ENCODE measurements around the gene SCAMP3. TPM values are rescaled to one million over a fixed set of nuclear protein-coding genes. Genes with fewer than 3 reads are reported as not detected.

The SCAMP3 gene
- total and polyA plus RNA-seq, 2 of the 4 experiments (the other 2 are of a cell fraction): 30.5 to 118 TPM

DNA sequence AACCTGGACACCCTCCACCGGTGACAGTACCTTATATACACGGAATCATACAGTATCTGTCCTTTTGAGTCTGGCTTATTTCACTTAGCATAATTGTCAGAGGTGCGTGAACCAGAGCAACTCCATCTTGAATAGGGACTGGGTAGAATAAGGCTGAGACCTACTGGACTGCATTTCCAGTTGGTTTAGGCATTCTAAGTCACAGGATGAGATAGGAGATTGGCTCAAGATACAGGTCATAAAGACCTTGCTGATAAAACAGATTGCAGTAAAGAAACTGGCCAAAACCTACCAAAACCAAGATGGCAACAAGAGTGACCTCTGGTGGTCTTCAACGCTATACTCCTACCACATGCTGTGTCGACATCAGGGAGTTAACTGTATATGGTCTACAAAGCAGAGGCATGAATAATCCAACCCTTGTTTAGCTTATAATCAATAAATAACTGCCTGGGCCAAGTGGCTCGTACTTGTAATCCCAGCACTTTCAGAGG, 45.1 kb upstream of the SCAMP3 start (continued):
- TF ChIP-seq SMC3 (IDR thresholded peaks at IDR 0.05; ENCODE audit: low read depth, low read length) (peak; percentile 27; the same call in 1 of the 2 replicates), MXI1 (IDR thresholded peaks at IDR 0.05; ENCODE audit: borderline replicate concordance, low read depth, low read length) (no peak), CEBPB (IDR thresholded peaks at IDR 0.05; ENCODE audit: low read depth, low read length) (peak; percentile 59; the same call in 1 of the 2 replicates)

DNA sequence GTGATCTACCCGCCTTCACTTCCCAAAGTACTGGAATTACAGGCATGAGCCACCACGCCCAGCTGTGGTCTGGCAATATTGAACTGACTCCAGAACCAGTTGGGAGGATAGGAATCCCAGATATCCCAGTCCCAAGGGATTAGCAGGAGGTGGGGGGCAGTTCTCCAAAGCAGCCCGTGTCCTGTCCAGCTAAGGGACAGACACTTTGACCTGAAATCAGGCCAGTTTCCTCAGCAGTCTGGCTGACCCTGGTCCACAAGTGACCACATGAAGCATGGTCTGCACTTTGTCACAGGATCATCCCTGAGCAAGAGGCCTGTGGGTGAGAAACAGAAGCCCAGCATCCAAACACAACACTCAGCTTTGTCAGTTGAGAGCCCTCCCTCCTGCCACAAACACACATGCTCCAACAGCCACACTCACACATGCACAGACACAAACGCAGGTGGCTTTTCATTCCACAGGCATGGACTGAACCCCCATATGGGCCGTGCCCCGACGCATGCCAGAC, 43.8 kb upstream of the SCAMP3 start:
- H3K4me3 ChIP-seq (ENCODE audit: insufficient read depth, low read depth, low read length): no peak overlapping the region
- POLR2A ChIA-PET (ENCODE audit: unreplicated experiment): no interaction called here
- no peak overlapping the region for H3K4me2 ChIP-seq (ENCODE audit: low read depth, low read length)
- no peak for DNase-seq
- H3K36me3 ChIP-seq (ENCODE audit: control insufficient read depth, insufficient read depth, low read length): no peaks in the 10 kb centered on the region
- no peak overlapping the region for H2BK120ac ChIP-seq (ENCODE audit: low read depth, low read length)
- peaks cover 7% of the 10 kb centered on the region; the same call in 1 of the 2 replicates for H3K9me1 ChIP-seq (ENCODE audit: insufficient read depth, low read length)
- H3K27ac ChIP-seq (ENCODE audit: insufficient read depth, low read length): no peak overlapping the region
- intact Hi-C loops (cut with micrococcal nuclease): loop anchor here (5.0 kb wide), 1 partner anchor 44 kb away; the partner anchor contains the start of gene SCAMP3
- CTCF ChIA-PET: no interaction called here
- no peak overlapping the region for H2BK20ac ChIP-seq (ENCODE audit: low read depth, low read length)
- no peak overlapping the region for H4K5ac ChIP-seq (ENCODE audit: low read depth, low read length)
- ATAC-seq (ENCODE audit: low read depth): no peak
- no peak overlapping the region for H3K18ac ChIP-seq (ENCODE audit: low read depth, low read length)
- no peak overlapping the region for H4K8ac ChIP-seq (ENCODE audit: low read depth in 2 of 2, low read length in 2 of 2)
- H2BK15ac ChIP-seq (ENCODE audit: low read depth, low read length): no peak overlapping the region
- H3K14ac ChIP-seq (replicated peaks; ENCODE audit: low read depth, low read length): no peak overlapping the region
- in situ Hi-C loops (cut with MboI; ENCODE audit: low sequenced_read_pairs): no loop called here
- peak overlapping the region; percentile 42 for H2AK9ac ChIP-seq (replicated peaks; ENCODE audit: low read depth, low read length, poor library complexity)
- peaks cover 4 to 20% of the 10 kb centered on the region in 2 experiments; a peak in 3 of 4 replicates for H3K79me1 ChIP-seq (ENCODE audit: low read depth in 1 of 2, low read length in 2 of 2)
- no peak overlapping the region for H2AK5ac ChIP-seq (ENCODE audit: low read depth, low read length)
- no peaks in the 10 kb centered on the region for H4K20me1 ChIP-seq (ENCODE audit: insufficient read depth, low read length)
- BruUV-seq (replicated peaks): no TSS peak
- H3K27me3 ChIP-seq (ENCODE audit: control insufficient read depth, insufficient read depth, low read length): peaks cover 2% of the 10 kb centered on the region; the same call in 1 of the 2 replicates
- H2BK5ac ChIP-seq (ENCODE audit: low read depth, low read length, poor library complexity, severe bottlenecking): no peak overlapping the region
- 20% methylated on average over 1 of the region's 7 CpGs; no CpG with 5 or more reads in 1 of the 2 experiments for WGBS, 2 experiments (ENCODE audit: extremely low coverage in 2 of 2, insufficient read length in 1 of 2)
- dilution Hi-C loops (cut with HindIII; ENCODE audit: low sequenced_read_pairs, unreplicated experiment): no loop called here
- H3K9me3 ChIP-seq (ENCODE audit: control insufficient read depth, insufficient read depth, low read length): no peaks in the 10 kb centered on the region
- peak overlapping the region; percentile 72 for H2AFZ ChIP-seq (replicated peaks; ENCODE audit: low read length, poor library complexity)
- no peak overlapping the region for H3K56ac ChIP-seq (ENCODE audit: extremely low read depth, insufficient read depth, low read length)
- peaks cover 4% of the 10 kb centered on the region for H3K4me1 ChIP-seq (ENCODE audit: control insufficient read depth, insufficient read depth, low read length)
- no peak overlapping the region for H4K91ac ChIP-seq (ENCODE audit: insufficient read depth, low read depth, low read length)
- H3K4ac ChIP-seq (ENCODE audit: low read depth, low read length): peak overlapping the region; percentile 51; the same call in 1 of the 2 replicates
- no peak overlapping the region; the same call in 1 of the 2 replicates for H3K23ac ChIP-seq (ENCODE audit: low read depth, low read length)
- H3K9ac ChIP-seq (ENCODE audit: low read depth, low read length): no peak overlapping the region
- TF ChIP-seq FOS (IDR thresholded peaks at IDR 0.05; ENCODE audit: low read depth, low read length) (no peak), POLR2A (IDR thresholded peaks at IDR 0.05; ENCODE audit: low read depth, low read length) (no peak), RCOR1 (IDR thresholded peaks at IDR 0.05; ENCODE audit: insufficient replicate concordance, low read length) (no peak), SMC3 (IDR thresholded peaks at IDR 0.05; ENCODE audit: low read depth, low read length) (no peak), MAFK (IDR thresholded peaks at IDR 0.05; ENCODE audit: low read depth, low read length) (no peak), CEBPB (IDR thresholded peaks at IDR 0.05; ENCODE audit: low read depth, low read length) (no peak), MXI1 (IDR thresholded peaks at IDR 0.05; ENCODE audit: borderline replicate concordance, low read depth, low read length) (no peak), NFE2L2 (IDR thresholded peaks at IDR 0.05; ENCODE audit: low read depth, low read length) (no peak), MAZ (IDR thresholded peaks at IDR 0.05; ENCODE audit: borderline replicate concordance, low read depth, low read length) (no peak), RFX5 (IDR thresholded peaks at IDR 0.05; ENCODE audit: low read depth, low read length) (no peak)
- TF ChIP-seq, protein P1, sequence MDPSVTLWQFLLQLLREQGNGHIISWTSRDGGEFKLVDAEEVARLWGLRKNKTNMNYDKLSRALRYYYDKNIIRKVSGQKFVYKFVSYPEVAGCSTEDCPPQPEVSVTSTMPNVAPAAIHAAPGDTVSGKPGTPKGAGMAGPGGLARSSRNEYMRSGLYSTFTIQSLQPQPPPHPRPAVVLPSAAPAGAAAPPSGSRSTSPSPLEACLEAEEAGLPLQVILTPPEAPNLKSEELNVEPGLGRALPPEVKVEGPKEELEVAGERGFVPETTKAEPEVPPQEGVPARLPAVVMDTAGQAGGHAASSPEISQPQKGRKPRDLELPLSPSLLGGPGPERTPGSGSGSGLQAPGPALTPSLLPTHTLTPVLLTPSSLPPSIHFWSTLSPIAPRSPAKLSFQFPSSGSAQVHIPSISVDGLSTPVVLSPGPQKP (IDR thresholded peaks at IDR 0.05; ENCODE audit: borderline replicate concordance, low read depth, low read length): no peak
- TF ChIP-seq, protein P2, sequence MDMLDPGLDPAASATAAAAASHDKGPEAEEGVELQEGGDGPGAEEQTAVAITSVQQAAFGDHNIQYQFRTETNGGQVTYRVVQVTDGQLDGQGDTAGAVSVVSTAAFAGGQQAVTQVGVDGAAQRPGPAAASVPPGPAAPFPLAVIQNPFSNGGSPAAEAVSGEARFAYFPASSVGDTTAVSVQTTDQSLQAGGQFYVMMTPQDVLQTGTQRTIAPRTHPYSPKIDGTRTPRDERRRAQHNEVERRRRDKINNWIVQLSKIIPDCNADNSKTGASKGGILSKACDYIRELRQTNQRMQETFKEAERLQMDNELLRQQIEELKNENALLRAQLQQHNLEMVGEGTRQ (IDR thresholded peaks at IDR 0.05; ENCODE audit: low read depth, low read length): no peak
